Suprapubic skin (tissue), 3 donors: Measurements from ENCODE around the gene ZBTB20.

Experiments
- CTCF ChIP-seq, 2 donors: fragments of 200-600 bp in 1 of 2; fragments of 450-650 bp in 1 of 2; sonication (generic) in 1 of 2; IDR thresholded peaks; one replicate each; pipeline ENCODE4 v1.5.1; 2016 to 2019; ENCODE audit warnings: antibody characterized with exemption in 2 of 2, mild to moderate bottlenecking in 1 of 2, moderate library complexity in 1 of 2
- POLR2AphosphoS5 ChIP-seq, 3 donors: sonication (generic); formaldehyde crosslinking; IDR thresholded peaks; one replicate each; pipeline ENCODE4 v1.6.1; 2017; ENCODE audit warnings: antibody characterized with exemption in 3 of 3

- TF ChIP-seq POLR2AphosphoS5 (IDR thresholded peaks at IDR 0.05) (no peak), CTCF (IDR thresholded peaks at IDR 0.05) (no peak)
Observed at GRCh38 chr3:114642951-114643741, 503.9 kb downstream of the ZBTB20 start.
